GM18907 (cell line): ENCODE data around the gene PLCXD3.

ENCODE experiments used
- ATAC-seq: cut with Tn5 transposase; IDR thresholded peaks from one replicate; pipeline ENCODE4 v1.9.1; 2021; ENCODE audit warnings: mild to moderate bottlenecking, moderate library complexity; ENCODE audit not compliant: unreplicated experiment

Gene PLCXD3

GRCh38 chr5:41290810-41291209 is 219.6 kb downstream of the PLCXD3 start:
- no peak for ATAC-seq

GRCh38 chr5:41289970-41290464 is 220.4 kb downstream of the PLCXD3 start:
- no peak for ATAC-seq

DNA sequence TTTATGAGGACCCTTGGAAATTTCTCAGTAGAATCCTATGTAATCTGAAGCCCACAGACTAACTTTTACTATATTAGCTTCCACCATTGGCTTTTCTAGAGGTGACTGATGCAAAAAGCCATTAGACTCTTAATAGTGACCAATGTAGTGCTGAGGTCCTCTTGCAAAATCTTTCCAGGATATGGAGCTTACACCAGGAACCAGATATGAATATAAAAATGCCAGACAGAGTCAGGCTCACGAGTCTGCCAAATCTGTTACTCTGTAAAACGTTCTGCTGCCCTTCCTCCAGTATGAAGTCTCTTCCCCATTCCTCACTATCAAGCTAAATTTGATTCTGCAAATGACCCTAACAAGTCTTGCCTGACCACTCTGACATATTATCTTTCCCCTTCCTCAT is 223.7 kb downstream of the PLCXD3 start:
- ATAC-seq: no peak

DNA sequence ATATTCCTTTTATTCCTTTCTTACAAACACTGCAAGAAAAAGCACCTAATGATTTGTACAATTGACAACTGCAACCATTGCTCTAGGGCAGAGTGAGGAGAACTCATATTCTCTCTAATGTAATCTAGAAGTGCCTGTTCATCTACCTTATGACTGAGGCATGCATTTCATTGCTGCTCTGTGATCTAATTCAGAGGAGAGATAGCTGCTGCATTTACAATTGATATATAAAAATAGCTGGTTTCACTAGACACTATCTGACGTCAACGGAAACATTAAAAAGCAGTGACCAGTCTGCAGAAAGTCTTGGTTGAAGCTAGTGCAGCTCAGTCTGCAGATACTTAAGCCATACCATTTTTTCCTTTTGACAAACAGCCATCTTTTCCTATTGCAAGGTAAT is 224.2 kb downstream of the PLCXD3 start:
- no peak for ATAC-seq

GRCh38 chr5:41284938-41285337 is 225.5 kb downstream of the PLCXD3 start:
- no peak for ATAC-seq

- no peak for ATAC-seq
Observed at GRCh38 chr5:41281215-41281810, 229.1 kb downstream of the PLCXD3 start.

DNA sequence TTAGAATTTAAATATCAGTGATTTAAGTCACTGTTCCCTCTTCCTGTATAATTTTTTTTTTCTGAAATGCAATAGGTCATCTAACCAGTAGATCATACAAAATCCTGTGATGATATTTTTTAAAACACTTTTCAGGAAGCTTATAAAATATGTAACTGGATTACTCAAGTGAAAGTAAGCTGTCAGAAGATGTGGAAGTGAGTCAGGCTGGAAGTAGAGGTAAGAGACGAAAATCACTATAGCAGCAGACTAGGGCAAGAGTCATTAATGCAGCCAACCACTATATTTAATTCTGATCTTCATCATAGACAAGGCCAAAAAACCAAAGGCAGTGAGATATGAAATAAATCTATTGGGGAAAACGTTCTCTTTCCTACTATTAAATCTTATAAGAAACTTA is 231.4 kb downstream of the PLCXD3 start:
- no peak for ATAC-seq

DNA sequence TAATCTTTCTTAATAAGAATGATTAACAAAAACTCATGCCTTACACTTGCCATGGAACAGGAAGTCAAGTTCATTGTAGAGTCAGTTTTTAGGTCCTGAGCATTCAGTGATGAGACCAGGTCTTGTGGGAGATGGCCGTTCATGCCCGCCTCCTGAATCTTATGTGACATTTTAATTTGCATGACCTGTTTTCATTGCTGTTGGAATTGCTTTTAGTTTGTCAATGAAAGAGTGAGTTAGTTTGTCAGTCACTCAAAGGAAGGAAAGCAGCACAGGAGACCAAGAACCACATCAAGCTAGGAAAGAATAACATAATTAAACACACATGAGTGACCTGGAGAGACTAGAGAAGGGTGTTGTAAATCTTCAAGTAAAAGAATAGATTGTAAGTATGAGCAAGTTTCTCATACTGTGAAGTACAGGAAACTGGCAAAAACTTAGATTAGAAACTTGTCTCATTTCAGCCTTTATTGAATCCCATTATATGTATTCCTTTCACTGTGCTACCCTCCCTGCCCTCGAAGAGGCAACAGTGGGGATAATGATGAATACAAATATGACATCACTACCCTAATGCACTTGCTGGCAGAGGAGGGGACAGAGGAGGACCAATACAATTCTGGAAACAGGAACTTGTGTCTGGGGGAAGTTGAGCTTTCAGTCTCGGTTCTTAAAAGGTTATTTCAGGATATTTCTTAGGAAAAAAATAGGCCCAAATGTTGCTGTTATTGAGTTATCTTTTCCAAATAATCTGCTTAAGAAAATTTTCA is 232.7 kb downstream of the PLCXD3 start:
- no peak for ATAC-seq

DNA sequence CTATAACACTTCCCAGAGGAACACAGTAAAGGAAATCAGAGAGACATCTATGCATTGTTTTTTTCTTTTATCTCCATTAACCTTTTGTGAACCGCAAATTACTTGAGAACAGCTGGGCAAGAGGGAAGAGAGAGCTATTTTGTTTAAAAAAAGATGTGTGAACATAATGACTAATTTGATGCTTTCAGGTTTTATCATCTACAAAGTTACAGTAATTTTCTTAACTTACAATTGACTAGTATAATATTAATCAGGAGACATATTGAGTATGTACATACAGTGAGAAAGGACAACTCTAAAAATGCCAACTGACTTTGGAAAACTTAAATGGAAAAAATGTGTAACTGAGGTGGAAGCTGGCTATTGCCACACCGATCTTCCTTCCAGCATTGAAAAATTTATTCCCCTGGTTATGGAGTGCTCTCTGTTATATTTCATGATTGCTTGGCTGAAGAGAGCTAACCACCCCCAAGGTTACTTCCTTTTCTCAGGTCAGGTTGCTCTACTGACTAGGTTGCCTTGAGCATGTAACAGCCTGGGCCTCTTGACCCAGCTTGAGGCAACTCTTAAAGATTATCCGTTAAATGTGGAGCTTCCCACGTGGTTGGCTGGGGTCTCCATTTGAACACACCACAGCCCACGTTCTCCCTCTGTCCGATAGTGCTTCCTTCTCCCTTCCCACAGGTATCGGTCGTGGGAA is 234.4 kb downstream of the PLCXD3 start:
- ATAC-seq: peak; percentile 75

DNA sequence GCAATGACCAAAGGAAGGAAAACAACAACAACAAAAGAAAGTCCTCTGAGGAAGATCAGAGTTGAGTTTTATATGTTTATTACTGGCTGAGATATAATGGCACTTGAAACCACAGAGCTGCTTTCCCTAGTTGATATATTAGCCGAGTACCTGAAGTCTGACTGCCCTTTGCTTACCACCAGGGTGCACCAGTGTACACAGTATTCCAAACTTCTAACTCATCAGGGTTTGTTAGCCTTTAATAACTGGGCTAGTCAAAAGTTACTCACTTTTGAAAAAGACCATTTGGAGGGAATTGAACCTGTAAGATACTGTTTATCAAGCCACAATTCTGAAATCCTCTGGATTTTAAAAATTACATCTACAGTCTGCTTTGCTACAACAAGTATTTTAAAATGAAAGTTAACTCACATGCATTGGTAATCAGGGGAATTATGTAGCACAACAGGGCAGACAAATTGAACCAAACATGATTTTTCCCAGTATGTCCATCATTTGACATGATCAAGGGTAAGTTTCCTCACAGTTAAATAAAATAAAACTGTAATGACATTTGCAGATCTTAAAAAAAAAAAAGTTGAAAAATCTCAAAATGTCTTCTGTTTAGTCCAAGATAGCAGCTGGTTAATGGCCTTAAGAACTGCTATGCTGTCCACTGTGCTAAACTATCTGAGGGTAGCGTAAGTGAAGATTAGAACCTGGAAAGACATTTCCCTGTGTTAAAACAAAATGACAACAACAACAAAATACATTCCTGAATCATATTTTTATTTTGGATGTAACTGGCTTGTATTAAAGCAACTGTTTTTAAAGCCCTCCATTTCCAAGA is 239.8 kb downstream of the PLCXD3 start:
- peak; percentile 90 for ATAC-seq

- no peak for ATAC-seq
Observed at GRCh38 chr5:41268894-41269293, 241.5 kb downstream of the PLCXD3 start.

GRCh38 chr5:41266377-41266776 is 244.0 kb downstream of the PLCXD3 start:
- no peak for ATAC-seq

GRCh38 chr5:41264019-41264418 is 246.4 kb downstream of the PLCXD3 start:
- no peak for ATAC-seq

DNA sequence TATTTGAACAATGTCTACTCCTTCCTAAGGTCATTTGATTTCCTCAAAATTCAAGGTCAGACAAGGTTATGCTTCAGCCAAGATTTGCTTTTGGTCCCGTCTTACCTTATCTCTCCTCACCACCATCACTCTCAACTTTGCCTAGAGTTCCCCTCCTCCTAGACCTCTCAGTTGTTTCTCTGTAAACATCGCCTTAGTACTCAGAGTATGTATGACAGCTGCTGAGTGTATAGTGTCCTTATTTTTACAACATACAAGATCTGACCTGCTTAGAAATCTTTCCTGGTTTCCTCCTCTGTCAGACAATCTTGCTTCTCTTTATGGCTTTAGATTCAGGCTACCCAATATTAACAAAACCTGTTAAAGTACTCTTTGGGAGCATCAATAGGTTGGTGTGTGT is 247.1 kb downstream of the PLCXD3 start:
- no peak for ATAC-seq
